SK-N-MC (cell line): Measurements from ENCODE around the gene SYNGR1.
A peak's percentile ranks its signal among the peaks of the same experiment; 100 is the strongest.
"Not testable (repeated sequence)": the region's sequence is repeated elsewhere in the genome, so short reads cannot be mapped to it uniquely, and the experiment has no call there.

Source experiments
- DNase-seq: peaks from one replicate; pipeline ENCODE4 v3.0.0-alpha.2; 2011; ENCODE audit warnings: low read depth, low spot score
- H3K27ac ChIP-seq: fragments of 200-600 bp; sonication (generic); 2 replicates; pipeline ENCODE4 v1.5.1; 2016; ENCODE audit warnings: mixed run types
- H3K36me3 ChIP-seq: fragments of 200-600 bp; sonication (generic); 2 replicates; pipeline ENCODE4 v1.6.1; 2017; ENCODE audit warnings: antibody characterized with exemption, low read length, mixed read lengths; ENCODE audit not compliant: insufficient read depth
- H3K4me3 ChIP-seq: fragments of 200-600 bp; sonication (generic); 2 replicates; pipeline ENCODE4 v1.5.1; 2016
- H3K9ac ChIP-seq: fragments of 200-600 bp; sonication (generic); 2 replicates; pipeline ENCODE4 v1.8.0; 2017; ENCODE audit warnings: mixed run types, mixed read lengths; ENCODE audit not compliant: insufficient read length
- H3K9me3 ChIP-seq: fragments of 200-600 bp; sonication (generic); 2 replicates; pipeline ENCODE4 v1.6.1; 2017; ENCODE audit warnings: low read depth, mild to moderate bottlenecking, antibody characterized with exemption, low read length, moderate library complexity, mixed read lengths
- EZH2 ChIP-seq: fragments of 200-600 bp; sonication (generic); IDR thresholded peaks from one replicate; pipeline ENCODE4 v1.6.1; 2017; ENCODE audit warnings: antibody characterized with exemption
- FOXP2 ChIP-seq: optimal IDR thresholded peaks from 2 replicates; pipeline ENCODE3; 2011; ENCODE audit warnings: mild to moderate bottlenecking, moderate library complexity; ENCODE audit not compliant: insufficient read depth; ENCODE audit errors: extremely low read length, control extremely low read depth
- POLR2AphosphoS5 ChIP-seq: IDR thresholded peaks from 2 replicates; pipeline ENCODE4 v1.6.1; 2012; ENCODE audit warnings: mild to moderate bottlenecking, low read depth, low read length, borderline replicate concordance

Gene SYNGR1

DNA sequence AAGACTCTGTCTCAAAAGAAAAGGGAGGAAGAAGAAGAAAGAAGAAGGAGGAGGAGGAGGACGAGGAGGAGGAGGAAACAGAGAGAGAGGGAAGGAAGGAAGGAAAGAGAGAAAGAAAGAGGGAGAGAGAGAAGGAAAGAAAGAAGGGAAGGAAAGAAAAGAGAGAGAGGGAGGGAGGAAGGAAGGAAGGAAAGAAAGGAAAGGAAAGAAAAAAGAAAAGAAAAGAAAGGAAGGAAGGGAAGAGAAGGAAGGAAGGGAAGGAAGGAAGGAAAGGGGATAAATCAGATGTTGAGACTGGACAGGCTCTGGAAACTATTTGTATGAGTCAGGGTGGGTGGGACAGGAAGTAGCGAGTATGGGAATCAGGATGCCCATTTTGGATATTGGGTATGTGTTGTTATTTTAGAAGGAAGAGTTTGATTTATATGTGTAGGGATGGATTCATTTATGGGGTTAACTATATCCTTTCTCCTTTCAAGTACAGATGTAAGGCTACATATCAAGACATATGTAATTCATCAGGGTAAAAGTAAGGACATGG is 24.3 kb upstream of the SYNGR1 start:
- Histone ChIP-seq H3K4me3 (no peak overlapping the region), H3K36me3 (no peaks in the 10 kb centered on the region), H3K27ac (no peak overlapping the region), H3K9me3 (no peaks in the 10 kb centered on the region), H3K9ac (no peak overlapping the region)
- no peak for DNase-seq
- TF ChIP-seq FOXP2 (no peak), EZH2 (no peak), POLR2AphosphoS5 (no peak)

DNA sequence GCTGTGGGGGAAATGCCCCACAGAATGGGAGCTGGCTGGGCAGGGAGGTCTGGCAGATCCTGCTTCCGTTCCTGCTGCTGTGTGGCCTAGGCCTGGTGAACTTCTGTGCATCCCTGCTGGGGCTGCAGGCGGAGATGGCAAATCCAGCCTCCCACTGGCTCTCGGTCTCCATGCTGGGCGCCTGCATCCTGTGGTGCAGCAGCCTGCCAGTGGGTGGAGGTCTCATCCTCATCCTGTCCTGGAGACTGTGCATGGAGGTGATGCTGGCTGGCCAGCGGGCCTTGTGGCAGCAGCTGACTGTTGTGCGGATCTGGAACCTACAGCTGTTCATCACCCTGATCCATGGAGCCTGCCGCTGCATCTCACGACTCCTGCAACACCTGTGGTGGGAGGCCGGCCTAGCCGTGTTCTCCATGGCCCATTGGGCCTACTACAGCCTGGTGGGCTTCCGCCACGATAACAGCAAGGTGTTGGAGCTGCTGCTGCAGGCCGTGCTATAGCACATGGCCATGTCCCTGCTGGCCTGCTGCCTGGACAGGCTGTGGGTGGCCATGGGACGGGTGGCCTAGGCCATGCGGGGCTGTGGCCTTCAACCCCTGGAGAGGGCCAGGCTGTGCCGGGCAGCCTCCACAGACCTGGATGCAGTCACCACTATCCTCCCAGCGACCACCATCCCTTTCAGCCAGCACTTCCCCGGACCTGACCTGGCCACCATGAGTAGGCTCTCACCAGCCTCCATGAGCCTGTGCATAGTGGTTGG is 21.6 kb upstream of the SYNGR1 start:
- TF ChIP-seq EZH2 (no peak), FOXP2 (no peak), POLR2AphosphoS5 (no peak)
- no peaks in the 10 kb centered on the region for H3K36me3 ChIP-seq
- no peak overlapping the region for H3K9ac ChIP-seq
- no peaks in the 10 kb centered on the region for H3K9me3 ChIP-seq
- H3K4me3 ChIP-seq = no peak overlapping the region
- no peak overlapping the region for H3K27ac ChIP-seq
- DNase-seq = no peak

DNA sequence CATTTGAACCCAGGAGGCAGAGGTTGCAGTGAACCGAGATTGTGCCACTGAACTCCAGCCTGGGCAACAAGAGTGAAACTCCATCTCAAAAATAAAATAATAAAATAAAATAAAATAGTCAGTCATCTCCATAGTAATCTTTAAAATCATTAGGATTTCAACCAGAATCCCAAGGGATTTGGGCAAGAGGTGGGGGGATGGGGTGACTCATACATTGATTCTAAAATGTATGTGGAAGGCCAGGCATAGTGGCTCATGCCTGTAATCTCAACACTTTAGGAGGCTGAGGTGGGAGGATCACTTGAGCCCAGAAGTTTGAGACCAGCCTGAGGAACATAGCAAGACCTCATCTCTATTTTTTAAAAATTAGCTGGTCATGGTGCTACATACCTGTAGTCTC is 19.2 kb upstream of the SYNGR1 start:
- not testable (repeated sequence) for H3K9ac ChIP-seq, DNase-seq, H3K4me3 ChIP-seq, H3K9me3 ChIP-seq, H3K27ac ChIP-seq, H3K36me3 ChIP-seq

DNA sequence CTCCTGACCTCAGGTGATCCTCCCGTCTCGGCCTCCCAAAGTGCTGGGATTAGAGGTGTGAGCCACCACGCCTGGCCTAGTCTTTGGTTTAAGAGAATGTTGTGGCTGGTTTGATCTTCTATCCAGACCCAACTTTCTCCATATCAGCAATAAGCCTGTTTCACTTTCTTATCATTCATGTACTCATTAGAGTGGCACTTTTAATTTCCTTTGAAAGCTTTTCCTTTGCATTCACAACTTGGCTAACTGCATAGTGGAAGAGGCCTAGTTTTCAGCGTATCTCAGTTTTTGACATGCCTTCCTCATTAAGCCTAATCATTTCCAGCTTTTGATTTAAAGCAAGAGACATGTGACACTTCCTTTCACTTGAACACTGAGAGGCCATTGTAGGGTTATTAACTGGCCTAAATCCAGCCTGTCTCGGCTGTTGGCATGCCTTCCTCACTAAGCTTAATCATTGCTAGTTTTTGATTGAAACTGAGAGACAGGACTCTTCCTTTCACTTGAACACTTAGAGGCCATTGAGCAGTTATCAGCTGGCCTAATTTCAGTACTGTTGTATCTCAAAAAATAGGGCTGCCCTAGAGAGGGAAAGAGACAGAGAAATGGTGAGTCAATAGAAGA is 17.2 kb upstream of the SYNGR1 start:
- Histone ChIP-seq H3K27ac (peak overlapping the region; percentile 85), H3K9me3 (no peaks in the 10 kb centered on the region), H3K36me3 (no peaks in the 10 kb centered on the region), H3K4me3 (peak overlapping the region; percentile 30; the same call in 1 of the 2 replicates), H3K9ac (peak overlapping the region; percentile 17)
- no peak for DNase-seq
- TF ChIP-seq FOXP2 = no peak

DNA sequence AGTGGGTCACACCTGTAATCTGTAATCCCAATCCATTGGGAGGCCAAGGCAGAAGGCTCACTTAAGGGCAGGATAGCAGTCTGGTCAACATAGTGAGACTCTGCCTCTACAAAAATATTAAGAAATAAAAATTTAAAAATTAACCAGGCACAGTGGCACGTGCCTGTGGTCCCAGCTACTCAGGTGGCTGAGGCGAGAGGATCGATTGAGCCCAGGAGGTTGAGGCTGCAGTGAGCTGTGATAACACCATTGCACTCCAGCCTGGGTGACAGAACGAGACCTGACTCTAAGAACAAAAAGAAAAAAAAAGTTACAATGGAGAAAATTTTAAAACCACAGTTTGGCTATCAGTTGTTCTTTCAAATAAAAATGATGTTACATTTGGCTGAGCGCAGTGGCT is 13.4 kb upstream of the SYNGR1 start:
- Histone ChIP-seq H3K36me3 (no peaks in the 10 kb centered on the region), H3K27ac (no peak overlapping the region), H3K9me3 (no peaks in the 10 kb centered on the region), H3K9ac (no peak overlapping the region), H3K4me3 (no peak overlapping the region)
- TF ChIP-seq EZH2 = no peak
- TF ChIP-seq POLR2AphosphoS5 = no peak
- TF ChIP-seq FOXP2 = no peak
- DNase-seq = no peak

DNA sequence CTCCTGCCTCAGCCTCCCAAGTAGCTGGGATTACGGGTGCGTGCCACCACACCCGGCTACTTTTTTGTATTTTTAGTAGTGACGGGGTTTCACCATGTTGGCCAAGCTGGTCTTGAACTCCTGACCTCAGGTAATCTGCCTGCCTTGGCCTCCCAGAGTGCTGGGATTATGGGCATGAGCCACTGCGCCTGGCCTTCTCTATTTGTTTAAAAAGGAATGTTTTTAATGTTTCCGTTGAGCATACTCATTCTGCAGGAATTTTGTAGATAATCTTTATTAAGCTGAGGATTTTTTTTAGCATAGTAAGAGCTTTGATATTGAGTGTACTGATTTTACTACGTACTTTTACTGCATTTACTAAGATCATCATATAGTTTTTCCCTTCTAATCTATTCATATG is 10.0 kb upstream of the SYNGR1 start:
- H3K4me3 ChIP-seq, H3K36me3 ChIP-seq, H3K9me3 ChIP-seq, DNase-seq, H3K27ac ChIP-seq, H3K9ac ChIP-seq: not testable (repeated sequence)

DNA sequence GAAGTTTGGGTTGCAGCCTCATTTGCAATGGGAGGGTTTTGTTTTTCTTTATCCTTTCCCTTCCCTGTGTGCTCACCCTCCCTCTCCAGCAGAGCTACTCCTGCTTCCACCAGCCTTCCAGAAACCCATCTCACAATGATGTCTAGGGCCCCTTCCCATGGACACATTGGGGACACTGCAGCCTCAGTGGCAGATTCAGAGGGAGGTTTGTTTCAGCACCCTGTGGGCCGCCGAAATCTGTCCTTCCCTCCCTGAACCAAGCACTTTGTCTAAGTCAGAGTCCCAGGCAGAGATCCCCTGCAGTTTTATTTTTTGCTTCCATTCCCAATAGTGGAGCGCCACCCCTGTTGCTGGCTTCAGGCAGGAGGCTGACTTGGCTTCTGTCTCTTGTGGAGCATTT is 8.6 kb upstream of the SYNGR1 start:
- Histone ChIP-seq H3K9me3 (no peaks in the 10 kb centered on the region), H3K36me3 (no peaks in the 10 kb centered on the region), H3K27ac (no peak overlapping the region), H3K9ac (no peak overlapping the region), H3K4me3 (no peak overlapping the region)
- no peak for DNase-seq
- no peak for TF ChIP-seq FOXP2
- no peak for TF ChIP-seq POLR2AphosphoS5
- TF ChIP-seq EZH2 = no peak

DNA sequence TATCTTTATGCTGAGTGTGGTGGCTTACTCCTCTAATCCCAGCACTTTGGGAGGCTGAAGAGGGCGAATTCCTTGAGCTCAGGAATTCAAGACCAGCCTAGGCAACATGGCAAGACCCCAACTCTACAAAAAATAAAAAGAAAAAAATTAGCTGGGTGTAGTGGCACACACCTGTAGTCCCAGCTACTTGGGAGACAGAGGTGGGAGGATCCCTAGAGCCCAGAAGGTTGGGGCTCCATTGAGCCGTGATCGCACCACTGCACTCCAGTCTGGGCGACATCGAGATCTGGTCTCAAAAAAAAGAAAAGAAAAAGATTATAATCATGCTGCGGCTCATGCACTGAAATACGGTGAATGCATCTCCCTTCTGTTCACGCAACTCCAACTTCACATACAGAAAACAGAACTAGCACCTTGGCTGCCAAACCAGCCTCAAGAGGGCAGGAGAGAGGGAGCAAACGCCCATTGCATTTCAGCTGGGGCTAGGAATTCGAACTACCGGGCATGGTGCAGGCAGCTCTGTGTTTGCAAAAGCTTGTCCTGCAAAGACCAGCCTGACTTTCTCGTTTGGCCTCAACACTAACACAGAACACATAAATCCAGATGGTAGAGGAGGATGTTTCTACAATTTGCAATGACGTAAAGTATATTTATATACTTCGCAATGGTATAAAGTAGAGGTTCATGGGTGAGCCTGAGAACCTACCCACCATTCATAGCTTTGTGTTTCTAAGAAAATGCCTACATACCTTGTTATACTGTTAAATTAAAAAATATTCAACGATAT is 6.3 kb upstream of the SYNGR1 start:
- Histone ChIP-seq H3K27ac (no peak overlapping the region), H3K9ac (no peak overlapping the region), H3K36me3 (no peaks in the 10 kb centered on the region), H3K4me3 (no peak overlapping the region), H3K9me3 (no peaks in the 10 kb centered on the region)
- TF ChIP-seq EZH2 (no peak), POLR2AphosphoS5 (no peak), FOXP2 (no peak)
- DNase-seq = peak; percentile 22

DNA sequence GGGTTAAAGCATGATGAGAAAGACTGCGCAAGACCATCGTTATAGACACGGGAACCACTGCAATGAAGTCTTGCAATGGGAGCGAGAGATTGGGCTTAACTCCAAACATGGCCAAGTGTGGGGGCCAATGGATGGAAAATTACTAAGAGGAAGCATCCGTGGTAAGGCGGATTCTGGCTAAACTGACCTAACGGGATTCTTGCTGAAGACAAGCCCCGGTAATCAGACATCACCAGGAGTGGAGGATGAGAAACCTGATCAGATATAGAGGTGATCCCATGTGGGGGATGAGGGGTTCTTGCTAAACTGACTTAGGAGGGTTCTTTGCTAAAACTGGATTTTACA is 5.8 kb upstream of the SYNGR1 start:
- no peak for DNase-seq
- Histone ChIP-seq H3K9me3 (no peaks in the 10 kb centered on the region), H3K4me3 (no peak overlapping the region), H3K36me3 (no peaks in the 10 kb centered on the region), H3K27ac (no peak overlapping the region), H3K9ac (no peak overlapping the region)
- TF ChIP-seq FOXP2 (no peak), POLR2AphosphoS5 (no peak), EZH2 (no peak)
